Measurements from ENCODE around the gene IL4I1.

DNA sequence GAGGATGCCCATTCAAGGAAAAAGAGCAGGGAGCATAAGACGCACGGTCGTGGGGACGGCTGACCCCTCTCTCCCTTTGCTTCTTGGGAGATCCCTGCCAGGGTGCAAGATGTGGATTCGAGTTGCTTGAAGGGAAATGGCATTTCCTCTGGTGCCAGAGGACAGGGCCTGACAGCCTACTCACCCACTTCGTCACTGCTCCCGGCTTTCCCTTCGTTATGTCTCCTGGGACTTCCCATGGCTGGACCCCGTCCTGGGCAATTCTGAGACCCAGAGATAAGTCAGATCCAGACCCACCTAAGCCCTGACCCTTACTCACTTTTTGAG is 18.0 kb downstream of the IL4I1 start:
- TF ChIP-seq EZH2 (IDR thresholded peaks at IDR 0.05; ENCODE audit: borderline replicate concordance, insufficient read depth, low read depth, low read length, poor library complexity, severe bottlenecking) (no peak), CTCF (IDR thresholded peaks at IDR 0.05) (no peak)

Measured in B cell (primary cell).